Measurements from ENCODE around the gene CYTH2. TPM values are rescaled to one million over a fixed set of nuclear protein-coding genes. Genes with fewer than 3 reads are reported as not detected.
A peak's percentile ranks its signal among the peaks of the same experiment; 100 is the strongest.

CYTH2 gene
- total and polyA plus RNA-seq, 4 donors, result 32.7 to 76.6 (median 59.0) TPM

- intact Hi-C loops (cut with DNase I), result loop anchor here in 1 of 2 donors (10.0 kb wide), 1 partner anchor 118 kb away; the partner anchor contains the start of gene EMP3
- Histone ChIP-seq H3K27me3 (ENCODE audit: control insufficient read depth in 1 of 2, insufficient read depth in 2 of 2, low read length in 1 of 2) (no peaks in the 10 kb centered on the region), H3K4me3 (ENCODE audit: low read length in 2 of 2) (peak overlapping the region; percentile 3 to 34), H3K36me3 (ENCODE audit: control insufficient read depth in 1 of 2, insufficient read depth in 2 of 2, low read length in 1 of 2) (no peaks in the 10 kb centered on the region), H3K27ac (ENCODE audit: low read depth in 1 of 2, low read length in 2 of 2) (no peak overlapping the region), H3K4me1 (ENCODE audit: control insufficient read depth in 1 of 2, insufficient read depth in 2 of 2, low read length in 2 of 2) (no peaks in the 10 kb centered on the region), H3K9me3 (ENCODE audit: control insufficient read depth, low read length) (no peaks in the 10 kb centered on the region)
- WGBS, 2 donors, result 0 to 1% methylated on average over 14 to 60 of the region's 60 CpGs
- DNase-seq, result no peak
- ATAC-seq (ENCODE audit: low FRiP score), result no peak
Observed at GRCh38 chr19:48443256-48443655, 25.9 kb upstream of the CYTH2 start.

- no peaks in the 10 kb centered on the region for H3K27me3 ChIP-seq (ENCODE audit: control insufficient read depth in 1 of 2, insufficient read depth in 2 of 2, low read length in 1 of 2)
- H3K27ac ChIP-seq (ENCODE audit: low read depth in 1 of 2, low read length in 2 of 2), result no peak overlapping the region
- no peaks in the 10 kb centered on the region for H3K4me1 ChIP-seq (ENCODE audit: control insufficient read depth in 1 of 2, insufficient read depth in 2 of 2, low read length in 2 of 2)
- no peak for DNase-seq
- intact Hi-C loops (cut with DNase I), result loop anchor here in 1 of 2 donors (10.0 kb wide), 1 partner anchor 119 kb away; the partner anchor contains the start of gene EMP3
- 5 to 9% methylated on average over 28 to 45 of the region's 45 CpGs for WGBS, 2 donors
- H3K9me3 ChIP-seq (ENCODE audit: control insufficient read depth, low read length), result no peaks in the 10 kb centered on the region
- ATAC-seq (ENCODE audit: low FRiP score), result no peak
- no peaks in the 10 kb centered on the region for H3K36me3 ChIP-seq (ENCODE audit: control insufficient read depth in 1 of 2, insufficient read depth in 2 of 2, low read length in 1 of 2)
- H3K4me3 ChIP-seq (ENCODE audit: low read length in 2 of 2), result peak overlapping the region; percentile 3 to 34
Observed at GRCh38 chr19:48443731-48444128, 25.4 kb upstream of the CYTH2 start.

GRCh38 chr19:48444129-48444935, 24.8 kb upstream of the CYTH2 start:
- H3K36me3 ChIP-seq (ENCODE audit: control insufficient read depth in 1 of 2, insufficient read depth in 2 of 2, low read length in 1 of 2), result no peaks in the 10 kb centered on the region
- no peak for DNase-seq
- no peaks in the 10 kb centered on the region for H3K9me3 ChIP-seq (ENCODE audit: control insufficient read depth, low read length)
- no peaks in the 10 kb centered on the region for H3K27me3 ChIP-seq (ENCODE audit: control insufficient read depth in 1 of 2, insufficient read depth in 2 of 2, low read length in 1 of 2)
- no peak for ATAC-seq (ENCODE audit: low FRiP score)
- no peak overlapping the region for H3K4me3 ChIP-seq (ENCODE audit: low read length in 2 of 2)
- no peaks in the 10 kb centered on the region for H3K4me1 ChIP-seq (ENCODE audit: control insufficient read depth in 1 of 2, insufficient read depth in 2 of 2, low read length in 2 of 2)
- H3K27ac ChIP-seq (ENCODE audit: low read depth in 1 of 2, low read length in 2 of 2), result no peak overlapping the region
- WGBS, 2 donors, result 9% methylated on average over 38 of the region's 38 CpGs
- intact Hi-C loops (cut with DNase I), result loop anchor here in 1 of 2 donors (10.0 kb wide), 1 partner anchor 120 kb away; the partner anchor contains the start of gene EMP3

- ATAC-seq (ENCODE audit: low FRiP score), result no peak
- Histone ChIP-seq H3K27ac (ENCODE audit: low read depth in 1 of 2, low read length in 2 of 2) (no peak overlapping the region), H3K4me3 (ENCODE audit: low read length in 2 of 2) (peak overlapping the region in 1 of 2 donors; percentile 68), H3K36me3 (ENCODE audit: control insufficient read depth in 1 of 2, insufficient read depth in 2 of 2, low read length in 1 of 2) (no peaks in the 10 kb centered on the region), H3K9me3 (ENCODE audit: control insufficient read depth, low read length) (no peaks in the 10 kb centered on the region), H3K4me1 (ENCODE audit: control insufficient read depth in 1 of 2, insufficient read depth in 2 of 2, low read length in 2 of 2) (no peaks in the 10 kb centered on the region), H3K27me3 (ENCODE audit: control insufficient read depth in 1 of 2, insufficient read depth in 2 of 2, low read length in 1 of 2) (no peaks in the 10 kb centered on the region)
- WGBS, 2 donors, result 19 to 28% methylated on average over 3 of the region's 3 CpGs
- DNase-seq, result no peak
- intact Hi-C loops (cut with DNase I), result loop anchor here in 1 of 2 donors (1.0 to 10.0 kb wide), 3 partner anchors 23 to 142 kb away; partner anchors contain the start of gene EMP3
Observed at GRCh38 chr19:48444936-48445200, 24.3 kb upstream of the CYTH2 start.

- no peak for DNase-seq
- Histone ChIP-seq H3K27me3 (ENCODE audit: control insufficient read depth in 1 of 2, insufficient read depth in 2 of 2, low read length in 1 of 2) (no peaks in the 10 kb centered on the region), H3K9me3 (ENCODE audit: control insufficient read depth, low read length) (no peaks in the 10 kb centered on the region), H3K4me1 (ENCODE audit: control insufficient read depth in 1 of 2, insufficient read depth in 2 of 2, low read length in 2 of 2) (no peaks in the 10 kb centered on the region), H3K27ac (ENCODE audit: low read depth in 1 of 2, low read length in 2 of 2) (no peak overlapping the region), H3K36me3 (ENCODE audit: control insufficient read depth in 1 of 2, insufficient read depth in 2 of 2, low read length in 1 of 2) (peaks cover 0 to 2% of the 10 kb centered on the region in 2 donors), H3K4me3 (ENCODE audit: low read length in 2 of 2) (peak overlapping the region; percentile 68 to 75)
- intact Hi-C loops (cut with DNase I), result loop anchor here in 1 of 2 donors (1.0 to 10.0 kb wide), 3 partner anchors 23 to 142 kb away; partner anchors contain the start of gene EMP3
- ATAC-seq (ENCODE audit: low FRiP score), result peak; percentile 88
- 1 to 4% methylated on average over 6 of the region's 6 CpGs for WGBS, 2 donors
Observed at GRCh38 chr19:48445256-48445605, 23.9 kb upstream of the CYTH2 start.

GRCh38 chr19:48445606-48446481, 23.3 kb upstream of the CYTH2 start, which contains the start of gene GRWD1:
Gene GRWD1 (plus strand): TSS chr19:48445983. CDS start chr19:48446006, 23 bp downstream.
- Histone ChIP-seq H3K36me3 (ENCODE audit: control insufficient read depth in 1 of 2, insufficient read depth in 2 of 2, low read length in 1 of 2) (peaks cover 0 to 7% of the 10 kb centered on the region in 2 donors), H3K4me1 (ENCODE audit: control insufficient read depth in 1 of 2, insufficient read depth in 2 of 2, low read length in 2 of 2) (no peaks in the 10 kb centered on the region), H3K9me3 (ENCODE audit: control insufficient read depth, low read length) (no peaks in the 10 kb centered on the region), H3K27me3 (ENCODE audit: control insufficient read depth in 1 of 2, insufficient read depth in 2 of 2, low read length in 1 of 2) (no peaks in the 10 kb centered on the region), H3K27ac (ENCODE audit: low read depth in 1 of 2, low read length in 2 of 2) (peak within 1 kb of the TSS in 1 of 2 donors; percentile 58), H3K4me3 (ENCODE audit: low read length in 2 of 2) (peak within 1 kb of the TSS; percentile 68 to 75)
- intact Hi-C loops (cut with DNase I), result loop anchor here in 1 of 2 donors (1.0 to 10.0 kb wide), 3 partner anchors 22 to 141 kb away; partner anchors contain the start of gene EMP3
- DNase-seq (peak; percentile 95), ATAC-seq (ENCODE audit: low FRiP score) (peak; percentile 90)
- 0% methylated on average over 61 of the region's 61 CpGs for WGBS, 2 donors

GRCh38 chr19:48446579-48446978, 22.6 kb upstream of the CYTH2 start:
- Histone ChIP-seq H3K27ac (ENCODE audit: low read depth in 1 of 2, low read length in 2 of 2) (no peak overlapping the region), H3K9me3 (ENCODE audit: control insufficient read depth, low read length) (no peaks in the 10 kb centered on the region), H3K4me1 (ENCODE audit: control insufficient read depth in 1 of 2, insufficient read depth in 2 of 2, low read length in 2 of 2) (no peaks in the 10 kb centered on the region), H3K4me3 (ENCODE audit: low read length in 2 of 2) (peak overlapping the region in 1 of 2 donors; percentile 75), H3K36me3 (ENCODE audit: control insufficient read depth in 1 of 2, insufficient read depth in 2 of 2, low read length in 1 of 2) (peaks cover 0 to 8% of the 10 kb centered on the region in 2 donors), H3K27me3 (ENCODE audit: control insufficient read depth in 1 of 2, insufficient read depth in 2 of 2, low read length in 1 of 2) (no peaks in the 10 kb centered on the region)
- DNase-seq, result no peak
- 77 to 78% methylated on average over 5 to 7 of the region's 7 CpGs for WGBS, 2 donors
- ATAC-seq (ENCODE audit: low FRiP score), result no peak
- intact Hi-C loops (cut with DNase I), result loop anchor here in 1 of 2 donors (5.0 to 10.0 kb wide), 2 partner anchors 122 to 141 kb away; partner anchors contain the start of gene EMP3

- Histone ChIP-seq H3K27me3 (ENCODE audit: control insufficient read depth in 1 of 2, insufficient read depth in 2 of 2, low read length in 1 of 2) (no peaks in the 10 kb centered on the region), H3K4me3 (ENCODE audit: low read length in 2 of 2) (no peak overlapping the region), H3K4me1 (ENCODE audit: control insufficient read depth in 1 of 2, insufficient read depth in 2 of 2, low read length in 2 of 2) (no peaks in the 10 kb centered on the region), H3K27ac (ENCODE audit: low read depth in 1 of 2, low read length in 2 of 2) (no peak overlapping the region), H3K36me3 (ENCODE audit: control insufficient read depth in 1 of 2, insufficient read depth in 2 of 2, low read length in 1 of 2) (peaks cover 0 to 12% of the 10 kb centered on the region in 2 donors), H3K9me3 (ENCODE audit: control insufficient read depth, low read length) (no peaks in the 10 kb centered on the region)
- DNase-seq (no peak), ATAC-seq (ENCODE audit: low FRiP score) (no peak)
- WGBS, 2 donors, result 91 to 92% methylated on average over 4 of the region's 4 CpGs
- intact Hi-C loops (cut with DNase I), result loop anchor here in 1 of 2 donors (5.0 to 10.0 kb wide), 2 partner anchors 124 to 139 kb away; partner anchors contain the start of gene EMP3
Observed at GRCh38 chr19:48448563-48448962, 20.6 kb upstream of the CYTH2 start.

All from aorta (tissue), 5 donors.